ENCODE data around the gene BEGAIN. TPM values are rescaled to one million over a fixed set of nuclear protein-coding genes. Genes with fewer than 3 reads are reported as not detected.

BEGAIN gene
- total and polyA plus RNA-seq, 2 donors = 0.42 to 1.0 TPM

- Histone ChIP-seq H3K27ac (ENCODE audit: low read depth in 1 of 2, low read length in 1 of 2) (no peak overlapping the region), H3K27me3 (ENCODE audit: control insufficient read depth in 2 of 2, insufficient read depth in 1 of 2, low read length in 1 of 2) (peaks cover 15 to 50% of the 10 kb centered on the region in 2 donors), H3K9me3 (ENCODE audit: control insufficient read depth in 2 of 2, insufficient read depth in 1 of 2, low read length in 1 of 2) (peaks cover 0 to 1% of the 10 kb centered on the region in 2 donors), H3K4me1 (ENCODE audit: control insufficient read depth in 2 of 2, insufficient read depth in 2 of 2, low read length in 2 of 2) (no peaks in the 10 kb centered on the region), H3K4me3 (ENCODE audit: low read length in 2 of 2) (no peak overlapping the region), H3K36me3 (ENCODE audit: control insufficient read depth in 2 of 2, insufficient read depth in 2 of 2, low read length in 1 of 2) (no peaks in the 10 kb centered on the region)
- 90% methylated on average over 4 of the region's 4 CpGs for WGBS
- DNase-seq (ENCODE audit: low read depth in 6 of 9, low spot score in 9 of 9) = no peak
These were observed 5.8 kb upstream of the BEGAIN start for GRCh38 chr14:100592972-100593371.

- no peaks in the 10 kb centered on the region for H3K36me3 ChIP-seq (ENCODE audit: control insufficient read depth in 2 of 2, insufficient read depth in 2 of 2, low read length in 1 of 2)
- H3K27me3 ChIP-seq (ENCODE audit: control insufficient read depth in 2 of 2, insufficient read depth in 1 of 2, low read length in 1 of 2) = peaks cover 20 to 55% of the 10 kb centered on the region in 2 donors
- peaks cover 0 to 1% of the 10 kb centered on the region in 2 donors for H3K9me3 ChIP-seq (ENCODE audit: control insufficient read depth in 2 of 2, insufficient read depth in 1 of 2, low read length in 1 of 2)
- no peak overlapping the region for H3K27ac ChIP-seq (ENCODE audit: low read depth in 1 of 2, low read length in 1 of 2)
- no peaks in the 10 kb centered on the region for H3K4me1 ChIP-seq (ENCODE audit: control insufficient read depth in 2 of 2, insufficient read depth in 2 of 2, low read length in 2 of 2)
- 97% methylated on average over 10 of the region's 10 CpGs for WGBS
- no peak overlapping the region for H3K4me3 ChIP-seq (ENCODE audit: low read length in 2 of 2)
- DNase-seq (ENCODE audit: low read depth in 6 of 9, low spot score in 9 of 9) = no peak
These were observed 5.3 kb upstream of the BEGAIN start for GRCh38 chr14:100592461-100592891.

- peaks cover 28 to 58% of the 10 kb centered on the region in 2 donors for H3K27me3 ChIP-seq (ENCODE audit: control insufficient read depth in 2 of 2, insufficient read depth in 1 of 2, low read length in 1 of 2)
- no peaks in the 10 kb centered on the region for H3K4me1 ChIP-seq (ENCODE audit: control insufficient read depth in 2 of 2, insufficient read depth in 2 of 2, low read length in 2 of 2)
- peaks cover 0 to 1% of the 10 kb centered on the region in 2 donors for H3K9me3 ChIP-seq (ENCODE audit: control insufficient read depth in 2 of 2, insufficient read depth in 1 of 2, low read length in 1 of 2)
- no peak for DNase-seq (ENCODE audit: low read depth in 6 of 9, low spot score in 9 of 9)
- no peak overlapping the region for H3K4me3 ChIP-seq (ENCODE audit: low read length in 2 of 2)
- H3K36me3 ChIP-seq (ENCODE audit: control insufficient read depth in 2 of 2, insufficient read depth in 2 of 2, low read length in 1 of 2) = no peaks in the 10 kb centered on the region
- WGBS = 92% methylated on average over 16 of the region's 16 CpGs
- H3K27ac ChIP-seq (ENCODE audit: low read depth in 1 of 2, low read length in 1 of 2) = no peak overlapping the region
These were observed 4.5 kb upstream of the BEGAIN start for GRCh38 chr14:100591453-100592371.

GRCh38 chr14:100590726-100591452 lies 3.7 kb upstream of the BEGAIN start:
- H3K36me3 ChIP-seq (ENCODE audit: control insufficient read depth in 2 of 2, insufficient read depth in 2 of 2, low read length in 1 of 2) = no peaks in the 10 kb centered on the region
- peaks cover 36 to 65% of the 10 kb centered on the region in 2 donors for H3K27me3 ChIP-seq (ENCODE audit: control insufficient read depth in 2 of 2, insufficient read depth in 1 of 2, low read length in 1 of 2)
- WGBS = 96% methylated on average over 14 of the region's 14 CpGs
- H3K9me3 ChIP-seq (ENCODE audit: control insufficient read depth in 2 of 2, insufficient read depth in 1 of 2, low read length in 1 of 2) = peaks cover 0 to 1% of the 10 kb centered on the region in 2 donors
- no peak for DNase-seq (ENCODE audit: low read depth in 6 of 9, low spot score in 9 of 9)
- H3K4me3 ChIP-seq (ENCODE audit: low read length in 2 of 2) = no peak overlapping the region
- peaks cover 0 to 3% of the 10 kb centered on the region in 2 donors for H3K4me1 ChIP-seq (ENCODE audit: control insufficient read depth in 2 of 2, insufficient read depth in 2 of 2, low read length in 2 of 2)
- H3K27ac ChIP-seq (ENCODE audit: low read depth in 1 of 2, low read length in 1 of 2) = no peak overlapping the region

GRCh38 chr14:100589760-100590469 lies 2.7 kb upstream of the BEGAIN start:
- peaks cover 42 to 71% of the 10 kb centered on the region in 2 donors for H3K27me3 ChIP-seq (ENCODE audit: control insufficient read depth in 2 of 2, insufficient read depth in 1 of 2, low read length in 1 of 2)
- no peak for DNase-seq (ENCODE audit: low read depth in 6 of 9, low spot score in 9 of 9)

GRCh38 chr14:100589071-100589759 lies 2.0 kb upstream of the BEGAIN start:
- peaks cover 0 to 3% of the 10 kb centered on the region in 2 donors for H3K4me1 ChIP-seq (ENCODE audit: control insufficient read depth in 2 of 2, insufficient read depth in 2 of 2, low read length in 2 of 2)
- no peak for DNase-seq (ENCODE audit: low read depth in 6 of 9, low spot score in 9 of 9)
- no peak overlapping the region for H3K27ac ChIP-seq (ENCODE audit: low read depth in 1 of 2, low read length in 1 of 2)
- no peak overlapping the region for H3K4me3 ChIP-seq (ENCODE audit: low read length in 2 of 2)
- peaks cover 42 to 70% of the 10 kb centered on the region in 2 donors for H3K27me3 ChIP-seq (ENCODE audit: control insufficient read depth in 2 of 2, insufficient read depth in 1 of 2, low read length in 1 of 2)
- H3K9me3 ChIP-seq (ENCODE audit: control insufficient read depth in 2 of 2, insufficient read depth in 1 of 2, low read length in 1 of 2) = no peaks in the 10 kb centered on the region
- 86% methylated on average over 13 of the region's 13 CpGs for WGBS
- no peaks in the 10 kb centered on the region for H3K36me3 ChIP-seq (ENCODE audit: control insufficient read depth in 2 of 2, insufficient read depth in 2 of 2, low read length in 1 of 2)

More at GRCh38 chr14:100589760-100590469, 2.7 kb upstream of the BEGAIN start:
- Histone ChIP-seq H3K9me3 (ENCODE audit: control insufficient read depth in 2 of 2, insufficient read depth in 1 of 2, low read length in 1 of 2) (peaks cover 0 to 1% of the 10 kb centered on the region in 2 donors), H3K4me3 (ENCODE audit: low read length in 2 of 2) (no peak overlapping the region), H3K4me1 (ENCODE audit: control insufficient read depth in 2 of 2, insufficient read depth in 2 of 2, low read length in 2 of 2) (peaks cover 0 to 3% of the 10 kb centered on the region in 2 donors), H3K27ac (ENCODE audit: low read depth in 1 of 2, low read length in 1 of 2) (no peak overlapping the region), H3K36me3 (ENCODE audit: control insufficient read depth in 2 of 2, insufficient read depth in 2 of 2, low read length in 1 of 2) (no peaks in the 10 kb centered on the region)
- WGBS = 96% methylated on average over 8 of the region's 8 CpGs

- no peak for DNase-seq (ENCODE audit: low read depth in 6 of 9, low spot score in 9 of 9)
- Histone ChIP-seq H3K36me3 (ENCODE audit: control insufficient read depth in 2 of 2, insufficient read depth in 2 of 2, low read length in 1 of 2) (no peaks in the 10 kb centered on the region), H3K27ac (ENCODE audit: low read depth in 1 of 2, low read length in 1 of 2) (no peak overlapping the region), H3K9me3 (ENCODE audit: control insufficient read depth in 2 of 2, insufficient read depth in 1 of 2, low read length in 1 of 2) (no peaks in the 10 kb centered on the region), H3K27me3 (ENCODE audit: control insufficient read depth in 2 of 2, insufficient read depth in 1 of 2, low read length in 1 of 2) (peaks cover 42 to 74% of the 10 kb centered on the region in 2 donors), H3K4me1 (ENCODE audit: control insufficient read depth in 2 of 2, insufficient read depth in 2 of 2, low read length in 2 of 2) (peaks cover 0 to 3% of the 10 kb centered on the region in 2 donors), H3K4me3 (ENCODE audit: low read length in 2 of 2) (no peak overlapping the region)
- 86% methylated on average over 10 of the region's 10 CpGs for WGBS
These were observed 1.5 kb upstream of the BEGAIN start for GRCh38 chr14:100588671-100589070.

GRCh38 chr14:100587763-100588411 lies 670 bp upstream of the BEGAIN start:
- DNase-seq (ENCODE audit: low read depth in 6 of 9, low spot score in 9 of 9) = no peak
- no peak overlapping the region for H3K27ac ChIP-seq (ENCODE audit: low read depth in 1 of 2, low read length in 1 of 2)
- H3K27me3 ChIP-seq (ENCODE audit: control insufficient read depth in 2 of 2, insufficient read depth in 1 of 2, low read length in 1 of 2) = peaks cover 42 to 74% of the 10 kb centered on the region in 2 donors
- no peaks in the 10 kb centered on the region for H3K9me3 ChIP-seq (ENCODE audit: control insufficient read depth in 2 of 2, insufficient read depth in 1 of 2, low read length in 1 of 2)
- 71% methylated on average over 15 of the region's 15 CpGs for WGBS
- no peak overlapping the region for H3K4me3 ChIP-seq (ENCODE audit: low read length in 2 of 2)
- H3K4me1 ChIP-seq (ENCODE audit: control insufficient read depth in 2 of 2, insufficient read depth in 2 of 2, low read length in 2 of 2) = peaks cover 0 to 3% of the 10 kb centered on the region in 2 donors
- no peaks in the 10 kb centered on the region for H3K36me3 ChIP-seq (ENCODE audit: control insufficient read depth in 2 of 2, insufficient read depth in 2 of 2, low read length in 1 of 2)
